GM18511 (cell line): ENCODE data around the gene IFT172.
A peak's percentile ranks its signal among the peaks of the same experiment; 100 is the strongest.

ENCODE experiments used
- ATAC-seq: cut with Tn5 transposase; IDR thresholded peaks from one replicate; pipeline ENCODE4 v1.9.1; 2021; ENCODE audit warnings: mild to moderate bottlenecking, moderate library complexity; ENCODE audit not compliant: unreplicated experiment

Gene IFT172

DNA sequence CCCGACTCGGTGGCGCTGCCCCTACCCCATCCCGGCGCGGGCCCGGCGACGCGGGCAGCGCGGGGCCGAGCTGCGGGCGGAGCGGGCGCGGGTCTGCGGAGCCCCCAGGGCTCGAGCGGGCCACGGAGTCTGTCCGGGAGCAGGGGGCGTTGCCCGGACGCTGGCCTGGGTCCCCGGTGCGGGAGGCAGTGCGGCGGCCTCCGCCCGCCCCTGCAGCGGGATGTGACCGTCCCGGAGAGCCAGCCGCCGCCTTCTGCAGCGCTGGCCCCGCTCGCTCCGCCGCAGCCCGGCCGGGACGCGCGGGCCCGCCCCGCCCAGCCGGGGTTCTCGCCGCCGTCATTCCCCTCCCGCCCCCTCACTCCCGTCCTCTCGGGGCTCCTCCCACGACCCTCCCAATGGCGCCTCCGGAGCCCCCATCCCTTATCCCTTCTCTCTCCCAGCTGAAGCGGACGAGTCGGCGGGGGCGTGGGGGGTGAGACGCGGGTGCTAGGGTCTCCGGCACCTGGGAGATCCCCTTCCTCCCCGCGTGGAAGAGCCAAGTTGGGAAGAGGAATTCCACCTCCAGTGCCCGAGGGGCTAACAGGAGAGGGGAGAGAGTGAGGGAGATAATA, 5.5 kb upstream of the IFT172 start, which contains the start of gene FNDC4:
Gene FNDC4, minus strand, starts transcription at position 257 of the 611 bp plus-strand sequence. CDS start 521 bp downstream, outside the sequence.
- no peak for ATAC-seq

DNA sequence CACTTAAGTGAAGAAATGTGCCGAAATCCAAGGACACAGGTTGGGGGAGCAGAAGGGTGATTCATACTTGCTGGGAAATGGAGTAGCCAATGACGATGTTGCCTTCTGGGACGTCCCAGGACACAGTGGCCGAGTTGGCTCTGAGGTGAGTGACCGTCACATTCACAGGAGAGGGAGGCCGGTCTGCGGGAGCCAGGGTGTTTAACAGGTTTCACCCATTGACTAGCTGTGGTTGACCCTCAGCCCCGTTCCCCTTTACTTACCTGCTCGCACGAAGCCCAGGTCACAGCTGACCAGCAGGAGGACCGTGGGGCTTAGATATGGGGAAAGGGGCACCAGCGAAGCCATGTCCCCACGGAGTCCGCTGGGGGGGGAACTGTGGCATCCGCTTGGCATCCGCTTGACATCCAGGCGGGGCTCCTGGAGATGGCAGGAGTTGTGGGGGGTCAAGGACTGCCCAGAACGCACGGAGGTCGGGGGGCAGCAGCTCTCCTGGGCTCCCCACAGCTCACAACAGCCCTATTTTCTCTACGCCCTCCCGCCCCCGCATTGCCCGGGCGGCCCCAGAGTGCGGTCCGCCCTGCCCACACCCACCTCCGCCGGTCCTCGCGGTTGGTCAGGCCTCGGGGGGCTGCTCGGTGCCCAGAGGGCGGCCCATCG, 4.9 kb upstream of the IFT172 start:
- ATAC-seq = no peak

DNA sequence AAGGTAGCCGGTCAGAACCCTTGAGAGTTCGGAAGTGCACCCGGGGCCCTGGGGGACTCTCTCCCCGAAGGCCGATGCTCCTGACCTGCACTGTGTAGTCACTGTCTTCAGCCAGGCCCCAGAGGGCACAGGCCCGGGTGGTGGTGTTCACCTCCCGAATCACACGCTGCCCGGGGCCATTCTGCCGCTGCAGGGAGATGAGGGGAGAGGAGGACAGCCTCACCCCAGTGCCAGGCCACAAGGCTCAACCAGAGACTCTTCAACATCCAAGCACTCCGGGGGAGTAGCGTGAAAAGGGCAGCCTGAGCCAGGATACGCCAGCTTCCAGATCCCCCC, 4.4 kb upstream of the IFT172 start:
- no peak for ATAC-seq

DNA sequence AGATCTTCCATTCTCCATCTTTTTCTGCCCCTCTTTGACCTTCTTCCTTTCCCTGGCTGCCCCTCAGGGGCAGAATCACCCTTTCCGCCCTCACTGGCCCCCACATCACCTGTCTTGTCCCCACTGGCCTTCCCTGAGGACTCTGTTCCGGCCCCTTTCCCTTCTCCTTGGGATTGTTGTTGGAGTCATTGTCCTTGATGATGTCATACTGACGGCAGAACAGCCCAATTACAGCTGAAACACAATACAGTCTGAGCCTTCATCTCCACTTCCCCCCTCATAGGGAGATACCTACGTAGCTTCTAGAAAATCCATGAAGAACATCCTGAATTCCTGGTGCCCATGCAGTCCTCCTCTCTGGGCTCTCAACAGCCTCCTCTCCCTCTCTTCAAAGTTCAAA, 3.0 kb upstream of the IFT172 start:
- ATAC-seq = no peak

DNA sequence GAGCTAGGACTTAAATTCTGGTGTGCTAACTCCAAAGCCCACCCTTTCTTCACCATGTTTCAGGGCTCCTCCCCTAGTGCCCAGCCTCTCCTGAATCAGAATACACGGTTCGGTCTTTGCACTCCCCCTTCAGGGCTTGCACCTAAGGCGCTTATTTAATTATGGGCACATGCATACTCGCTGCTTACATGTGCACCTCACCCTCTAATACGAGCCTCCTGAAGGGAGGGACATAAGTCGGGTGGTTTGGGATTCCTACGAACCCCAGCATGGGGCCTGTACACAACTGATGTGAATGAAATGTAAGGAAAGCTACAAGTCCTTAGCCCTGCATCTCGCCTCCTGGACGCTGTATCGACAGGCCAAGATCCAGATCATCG, 435 bp downstream of the IFT172 start:
- peak; percentile 14 for ATAC-seq

DNA sequence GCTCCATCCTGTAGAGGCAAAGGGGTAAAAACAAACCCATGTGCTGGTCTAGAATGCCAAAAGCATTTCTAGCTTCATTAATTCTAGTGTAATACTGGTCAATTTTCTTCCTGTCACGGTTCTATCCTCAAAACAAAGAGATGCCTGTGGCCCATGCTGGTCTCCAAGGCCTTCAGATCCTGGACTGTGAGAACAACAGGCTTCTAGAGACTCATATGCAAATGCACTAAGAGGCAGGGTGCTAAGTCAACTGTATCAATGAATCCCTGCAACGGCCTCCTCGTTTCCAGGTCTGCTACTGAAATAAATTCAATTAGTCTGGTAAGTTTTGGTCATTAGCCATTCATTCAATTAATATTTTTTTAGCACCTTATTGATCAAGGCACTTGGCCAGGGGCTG, 4.0 kb downstream of the IFT172 start:
- ATAC-seq = no peak

DNA sequence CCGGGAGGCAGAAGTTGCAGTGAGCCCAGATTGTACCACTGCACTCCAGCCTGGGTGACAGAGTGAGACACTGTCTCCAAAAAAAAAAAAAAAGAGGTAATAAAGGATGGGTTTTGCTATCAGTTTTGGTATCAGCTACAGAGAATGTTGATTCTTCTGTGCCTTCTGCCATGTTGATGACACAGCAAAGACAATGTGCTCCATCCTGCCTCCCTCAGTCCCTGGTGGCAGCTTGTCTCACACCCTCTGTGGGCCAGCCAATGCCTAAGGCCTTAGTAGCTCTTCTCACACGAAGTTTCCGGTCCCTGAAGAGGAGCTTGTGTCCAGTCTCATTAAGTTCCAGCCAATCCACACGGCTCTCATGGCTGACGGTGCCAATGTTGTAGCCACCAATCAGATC, 17.6 kb downstream of the IFT172 start:
- no peak for ATAC-seq

DNA sequence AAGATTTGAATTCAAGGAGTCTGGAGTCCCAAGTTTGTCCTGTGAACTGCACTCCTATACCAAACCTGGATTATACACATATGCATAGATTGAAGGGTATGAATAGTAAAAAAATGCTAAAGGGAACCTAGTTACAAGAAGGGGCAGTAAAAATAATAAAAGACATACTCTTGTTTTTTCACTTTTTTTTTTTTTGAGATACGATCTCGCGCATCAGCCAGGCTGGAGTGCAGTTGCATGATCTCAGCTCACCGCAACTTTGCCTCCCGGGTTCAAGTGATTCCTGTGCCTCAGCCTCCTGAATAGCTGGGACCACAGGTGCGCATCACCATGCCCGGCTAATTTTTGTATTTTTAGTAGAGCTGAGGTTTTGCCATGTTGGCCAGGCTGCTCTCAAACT, 25.1 kb downstream of the IFT172 start:
- ATAC-seq = no peak

DNA sequence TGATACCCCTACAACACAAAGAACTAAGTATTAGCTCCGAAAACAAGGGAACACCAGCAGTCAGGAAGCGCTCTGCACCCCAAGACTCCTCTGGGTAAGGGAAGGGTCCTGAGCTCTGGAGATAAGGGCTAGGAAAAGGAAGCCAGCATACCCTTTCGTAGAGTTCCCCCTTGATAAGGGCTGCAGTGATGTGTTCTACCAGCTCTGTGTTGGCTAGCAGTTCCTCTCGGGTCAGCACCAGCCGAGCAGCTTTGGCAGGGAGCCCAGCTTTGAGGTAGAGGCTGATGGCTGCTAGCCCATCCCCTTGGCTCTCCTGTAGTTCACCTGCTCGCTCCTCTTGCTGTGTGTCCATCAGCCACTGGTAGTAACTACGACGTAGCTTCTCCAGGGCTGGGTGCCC, 28.4 kb downstream of the IFT172 start:
- ATAC-seq = no peak

DNA sequence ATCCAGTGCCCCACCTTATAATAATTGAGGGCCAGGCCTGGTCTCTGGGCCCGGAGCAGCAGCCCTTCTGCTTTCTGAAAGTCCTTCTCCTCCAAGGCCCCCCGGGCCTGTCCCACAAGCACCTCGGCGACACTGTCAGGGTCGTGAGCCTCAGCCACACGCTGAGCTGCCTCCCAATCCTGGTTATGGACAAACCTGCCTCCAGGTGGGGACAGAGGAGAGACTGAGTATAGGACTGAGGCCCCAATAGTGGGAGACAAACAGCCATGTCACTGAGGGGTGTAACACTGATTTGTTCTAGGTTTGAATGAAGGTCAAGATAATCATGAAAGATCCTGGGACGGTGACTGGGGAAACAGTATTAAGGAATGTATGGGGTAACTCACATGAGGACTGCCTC, 35.6 kb downstream of the IFT172 start:
- no peak for ATAC-seq

DNA sequence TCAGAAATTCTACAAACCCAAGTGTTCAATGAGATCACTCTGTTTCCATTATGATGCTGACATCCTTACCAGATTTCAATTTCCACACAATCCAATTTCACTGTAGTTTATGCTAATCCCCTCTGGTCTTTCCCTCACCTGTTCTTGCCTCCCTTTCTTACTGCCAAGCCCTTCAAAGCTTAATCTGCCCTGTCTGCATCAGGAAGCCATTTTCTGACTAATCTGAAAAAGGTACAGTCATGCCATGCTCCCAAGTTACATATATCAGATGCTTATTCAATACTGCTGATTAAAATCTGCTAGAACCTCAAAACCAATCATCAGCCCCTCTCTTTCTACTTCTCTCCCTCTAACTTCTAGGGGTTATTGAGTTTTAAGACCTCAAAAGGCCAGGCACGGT, 38.4 kb downstream of the IFT172 start:
- no peak for ATAC-seq

DNA sequence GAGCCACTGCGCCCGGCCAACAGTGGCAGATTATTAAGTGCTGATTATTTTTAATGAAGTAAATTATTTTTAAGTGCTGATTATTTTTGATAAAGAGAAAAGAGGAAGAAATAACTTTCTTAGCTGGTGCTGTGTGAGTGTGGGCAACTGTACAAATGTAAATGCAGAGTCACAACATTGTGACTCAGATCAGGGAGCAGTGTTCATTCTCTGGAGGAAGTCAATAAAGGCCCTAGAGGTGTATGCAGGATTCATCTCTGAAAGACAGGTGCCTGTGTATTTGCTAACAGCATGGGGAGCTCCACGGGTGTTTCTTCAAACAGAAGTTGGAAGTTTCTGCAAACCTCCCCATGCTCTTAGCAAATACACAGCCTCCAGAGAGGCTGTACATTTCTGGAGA, 41.2 kb downstream of the IFT172 start:
- ATAC-seq = no peak

DNA sequence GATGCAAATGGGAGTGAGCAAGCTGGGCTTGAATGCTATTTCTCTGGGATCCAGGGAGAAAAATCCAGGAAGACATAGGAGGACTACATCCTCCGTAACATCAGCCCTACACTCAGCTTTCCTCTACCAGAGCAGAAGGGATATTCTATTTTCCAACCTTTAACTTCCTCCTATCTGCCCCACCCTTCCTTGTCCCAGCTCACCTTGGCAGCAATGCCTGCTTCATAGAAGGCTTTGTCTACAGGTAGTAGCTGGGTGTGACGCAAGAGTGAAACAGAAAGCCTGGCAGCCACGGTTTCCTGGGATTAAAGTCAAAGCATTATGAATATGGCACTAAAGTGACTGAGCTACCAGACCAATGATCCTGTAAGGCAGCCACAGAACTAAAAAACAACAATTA, 43.5 kb downstream of the IFT172 start:
- ATAC-seq = no peak

DNA sequence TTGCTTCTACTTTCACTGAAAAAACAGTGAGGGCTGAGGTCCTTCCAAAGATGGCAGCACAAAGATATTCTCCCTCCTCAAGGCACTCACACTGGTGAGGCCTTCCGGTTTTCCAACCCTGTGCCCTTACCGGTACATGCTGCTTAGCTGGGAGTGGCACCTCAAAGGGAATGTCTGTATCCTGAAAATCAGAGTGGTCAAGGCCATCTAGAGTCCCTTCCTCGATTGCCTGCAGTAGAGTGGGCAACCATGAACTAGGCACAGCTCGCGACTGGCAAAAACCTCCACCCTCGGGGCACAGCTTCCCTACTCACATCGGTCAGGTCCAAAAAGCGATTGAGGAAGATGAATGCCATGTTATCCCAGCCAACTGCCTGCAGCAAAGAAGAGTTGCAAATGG, 43.9 kb downstream of the IFT172 start:
- no peak for ATAC-seq

DNA sequence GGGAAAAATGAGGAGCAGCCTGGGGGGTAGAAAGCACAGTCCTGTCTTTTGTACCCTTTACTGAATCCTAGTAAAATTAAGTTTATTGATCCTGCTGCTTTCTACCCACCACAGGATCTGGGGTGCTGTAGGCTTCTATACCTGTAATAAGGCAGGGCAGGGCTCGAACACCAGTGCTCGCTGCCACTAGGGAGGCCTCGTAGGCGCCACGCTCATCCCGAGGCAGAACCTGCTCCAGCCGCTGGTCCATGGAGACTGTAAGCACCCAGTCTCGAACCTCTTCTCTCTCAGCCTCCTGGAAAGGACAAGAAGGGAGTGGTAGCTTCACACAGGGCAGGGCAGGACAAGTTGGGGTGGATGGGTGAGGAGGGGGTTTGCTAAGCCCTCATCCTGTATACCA, 44.4 kb downstream of the IFT172 start:
- ATAC-seq = no peak

DNA sequence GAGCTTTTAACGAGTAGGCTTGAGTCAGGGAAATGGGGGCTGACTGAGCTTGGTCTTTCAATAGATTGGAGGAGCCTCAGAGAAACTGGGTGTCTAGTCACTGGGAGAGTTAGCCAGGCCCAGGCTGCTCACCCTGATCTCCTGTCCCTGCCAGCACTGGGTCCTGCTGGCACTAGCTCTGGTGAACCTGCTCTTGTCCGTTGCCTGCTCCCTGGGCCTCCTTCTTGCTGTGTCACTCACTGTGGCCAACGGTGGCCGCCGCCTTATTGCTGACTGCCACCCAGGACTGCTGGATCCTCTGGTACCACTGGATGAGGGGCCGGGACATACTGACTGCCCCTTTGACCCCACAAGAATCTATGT, 46.6 kb downstream of the IFT172 start:
- ATAC-seq = no peak

DNA sequence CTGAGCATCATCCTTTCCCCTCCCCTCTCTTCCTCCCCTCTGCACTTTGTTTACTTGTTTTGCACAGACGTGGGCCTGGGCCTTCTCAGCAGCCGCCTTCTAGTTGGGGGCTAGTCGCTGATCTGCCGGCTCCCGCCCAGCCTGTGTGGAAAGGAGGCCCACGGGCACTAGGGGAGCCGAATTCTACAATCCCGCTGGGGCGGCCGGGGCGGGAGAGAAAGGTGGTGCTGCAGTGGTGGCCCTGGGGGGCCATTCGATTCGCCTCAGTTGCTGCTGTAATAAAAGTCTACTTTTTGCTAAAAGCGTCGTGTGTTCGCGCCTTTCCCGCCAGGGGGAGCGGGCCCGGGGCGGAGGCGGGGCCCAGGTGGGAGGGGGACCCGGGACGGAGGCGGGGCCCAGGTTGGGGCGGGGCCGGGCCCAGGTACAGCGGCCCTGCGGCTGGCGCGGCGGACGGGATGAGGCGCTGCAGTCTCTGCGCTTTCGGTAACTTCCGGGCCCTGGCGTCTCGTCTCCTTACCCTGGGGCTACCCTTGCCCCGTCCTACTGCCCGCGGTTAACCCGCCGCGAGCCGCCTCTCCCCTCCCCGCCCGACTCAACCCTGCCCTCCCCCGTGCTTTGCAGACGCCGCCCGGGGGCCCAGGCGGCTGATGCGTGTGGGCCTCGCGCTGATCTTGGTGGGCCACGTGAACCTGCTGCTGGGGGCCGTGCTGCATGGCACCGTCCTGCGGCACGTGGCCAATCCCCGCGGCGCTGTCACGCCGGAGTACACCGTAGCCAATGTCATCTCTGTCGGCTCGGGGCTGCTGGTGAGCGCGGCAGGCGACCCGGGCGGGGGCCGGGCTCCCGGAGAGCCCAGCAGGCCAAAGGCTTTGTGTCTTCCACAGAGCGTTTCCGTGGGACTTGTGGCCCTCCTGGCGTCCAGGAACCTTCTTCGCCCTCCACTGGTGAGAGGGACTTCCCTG, 47.3 kb downstream of the IFT172 start, which contains the start of gene KRTCAP3:
Gene KRTCAP3, plus strand, starts transcription at position 424 of the 962 bp plus-strand sequence. Its CDS starts 32 bp downstream, at position 456.
- ATAC-seq = no peak

DNA sequence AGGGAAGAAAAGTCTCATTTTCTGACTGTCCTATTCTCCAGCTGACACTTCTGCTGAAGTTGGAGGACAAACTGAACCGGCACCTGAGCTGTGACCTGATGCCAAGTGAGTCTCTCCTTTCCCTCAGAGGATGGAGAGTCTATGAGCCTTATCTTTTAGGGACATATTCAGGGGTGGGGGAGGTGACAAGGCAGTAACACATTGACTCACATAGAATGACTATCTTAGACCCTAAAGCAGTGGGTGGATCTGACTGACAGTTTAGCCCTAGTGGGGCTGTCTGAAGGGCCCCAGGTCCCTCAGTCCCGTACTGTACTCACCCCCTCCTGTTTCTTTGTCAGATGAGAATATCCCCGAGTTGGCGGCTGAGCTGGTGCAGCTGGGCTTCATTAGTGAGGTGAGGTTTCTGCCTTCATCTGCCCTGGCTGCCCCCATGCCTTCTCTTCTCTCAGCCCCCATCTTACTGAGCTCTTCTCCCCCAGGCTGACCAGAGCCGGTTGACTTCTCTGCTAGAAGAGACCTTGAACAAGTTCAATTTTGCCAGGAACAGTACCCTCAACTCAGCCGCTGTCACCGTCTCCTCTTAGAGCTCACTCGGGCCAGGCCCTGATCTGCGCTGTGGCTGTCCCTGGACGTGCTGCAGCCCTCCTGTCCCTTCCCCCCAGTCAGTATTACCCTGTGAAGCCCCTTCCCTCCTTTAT, 48.2 kb downstream of the IFT172 start:
- no peak for ATAC-seq

DNA sequence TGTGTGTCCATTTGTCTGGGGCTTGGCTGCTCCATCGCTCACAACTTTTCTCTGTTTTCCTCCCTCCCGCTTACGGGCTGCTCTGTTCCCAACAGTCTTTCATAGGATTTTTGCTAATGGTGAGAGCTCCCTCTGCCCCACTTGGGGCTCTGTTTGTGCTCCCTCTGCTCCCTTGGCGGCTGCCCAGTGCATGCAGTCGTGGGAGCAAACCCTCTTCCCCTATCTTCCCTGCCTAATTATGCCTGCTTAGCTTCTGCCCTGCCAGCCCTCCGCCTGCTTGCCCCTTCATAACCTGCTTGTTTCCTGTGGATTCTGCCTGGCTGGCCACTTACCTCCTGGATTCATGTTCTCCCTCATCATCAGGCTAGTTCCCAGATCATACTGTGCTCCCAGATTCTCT, 53.9 kb downstream of the IFT172 start:
- no peak for ATAC-seq

DNA sequence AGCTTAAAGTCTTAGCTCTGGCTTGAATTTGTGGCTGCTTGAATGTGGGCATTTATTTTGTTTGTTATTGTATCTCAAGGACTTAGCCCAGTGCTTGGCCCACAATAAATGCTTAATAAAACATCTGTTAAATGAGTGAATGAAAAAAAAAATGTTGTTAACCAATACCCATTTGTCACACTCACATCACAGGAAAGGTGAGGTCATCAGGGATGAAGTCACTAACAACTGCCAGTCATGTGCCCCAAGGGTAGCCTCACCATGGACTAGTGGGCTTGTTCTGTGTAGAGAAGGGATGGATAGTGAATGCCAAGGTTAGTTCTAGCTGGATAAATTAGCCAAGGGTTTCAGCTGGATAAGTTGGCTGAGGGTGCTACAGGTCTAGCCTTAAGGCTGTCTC, 58.1 kb downstream of the IFT172 start:
- ATAC-seq = no peak

DNA sequence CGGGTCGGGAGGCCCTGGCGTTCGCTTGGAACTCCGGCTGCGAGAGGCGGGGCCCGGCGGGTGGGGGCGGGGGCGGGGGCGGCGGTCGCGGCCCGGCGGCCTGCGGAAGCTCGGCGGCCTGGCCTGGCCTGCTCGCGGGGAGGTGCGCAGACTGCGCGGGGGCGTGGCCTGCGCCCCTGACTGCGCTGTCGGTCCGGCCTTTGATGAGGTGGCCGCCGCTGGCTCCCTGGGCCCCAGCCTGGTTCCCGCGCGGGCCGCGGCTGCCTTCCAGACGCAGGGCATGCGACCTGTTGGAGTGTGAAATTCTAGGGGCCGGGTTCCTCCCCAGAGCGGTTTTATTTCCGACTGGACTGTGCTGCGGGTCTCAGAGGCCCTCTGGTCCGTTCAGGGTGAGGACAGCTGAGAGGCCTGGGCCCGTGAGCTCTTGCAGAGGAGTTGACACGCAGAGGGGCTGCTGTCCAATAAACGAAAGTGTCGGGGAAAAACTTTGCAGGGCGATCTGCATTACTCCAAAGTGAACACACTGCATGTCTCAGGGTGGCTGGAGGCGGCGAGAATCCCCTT, 60.5 kb downstream of the IFT172 start:
- ATAC-seq = peak; percentile 75
